Measurements from ENCODE around the gene GLRA3. TPM values are rescaled to one million over a fixed set of nuclear protein-coding genes. Genes with fewer than 3 reads are reported as not detected.

GLRA3 gene
- total and polyA plus RNA-seq, 10 of the 15 experiments (the other 5 are each of a cell fraction or from before 2014, with no cell fraction given) = not detected

DNA sequence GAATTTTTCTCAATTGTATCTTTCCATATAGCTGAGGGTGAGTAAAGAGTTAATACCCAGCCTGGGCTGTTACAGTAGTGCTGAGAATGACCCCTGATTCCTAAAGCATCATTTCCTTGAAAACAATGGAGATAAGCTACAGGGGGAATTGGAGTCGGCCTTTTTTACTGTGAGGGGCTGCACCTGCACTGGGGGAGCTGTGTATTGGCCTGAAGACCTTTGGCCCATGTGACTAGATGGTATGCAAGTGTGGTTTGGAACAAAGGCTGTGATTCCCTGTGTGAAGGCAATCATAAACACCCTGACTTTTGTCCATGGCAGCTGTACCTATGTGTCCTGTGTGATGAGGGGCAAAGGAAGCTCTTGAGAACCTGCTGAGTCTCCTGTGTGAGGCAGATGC is 182.7 kb downstream of the GLRA3 start (continued):
- TF ChIP-seq, protein P1, sequence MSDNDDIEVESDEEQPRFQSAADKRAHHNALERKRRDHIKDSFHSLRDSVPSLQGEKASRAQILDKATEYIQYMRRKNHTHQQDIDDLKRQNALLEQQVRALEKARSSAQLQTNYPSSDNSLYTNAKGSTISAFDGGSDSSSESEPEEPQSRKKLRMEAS (IDR thresholded peaks at IDR 0.05; ENCODE audit: low read depth, low read length) = no peak
- TF ChIP-seq KAT2A (conservative IDR thresholded peaks at IDR 0.05; ENCODE audit: control insufficient read depth, low read depth, low read length) = no peak
- no peak for TF ChIP-seq SMAD5 (IDR thresholded peaks at IDR 0.05; ENCODE audit: low read depth)
- TF ChIP-seq, protein P2, sequence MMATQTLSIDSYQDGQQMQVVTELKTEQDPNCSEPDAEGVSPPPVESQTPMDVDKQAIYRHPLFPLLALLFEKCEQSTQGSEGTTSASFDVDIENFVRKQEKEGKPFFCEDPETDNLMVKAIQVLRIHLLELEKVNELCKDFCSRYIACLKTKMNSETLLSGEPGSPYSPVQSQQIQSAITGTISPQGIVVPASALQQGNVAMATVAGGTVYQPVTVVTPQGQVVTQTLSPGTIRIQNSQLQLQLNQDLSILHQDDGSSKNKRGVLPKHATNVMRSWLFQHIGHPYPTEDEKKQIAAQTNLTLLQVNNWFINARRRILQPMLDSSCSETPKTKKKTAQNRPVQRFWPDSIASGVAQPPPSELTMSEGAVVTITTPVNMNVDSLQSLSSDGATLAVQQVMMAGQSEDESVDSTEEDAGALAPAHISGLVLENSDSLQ (IDR thresholded peaks at IDR 0.05) = no peak
- TF ChIP-seq NR2C1 (IDR thresholded peaks at IDR 0.05) = no peak
- TF ChIP-seq TARDBP (IDR thresholded peaks at IDR 0.05; ENCODE audit: borderline replicate concordance) = no peak
- TF ChIP-seq RUNX3 (IDR thresholded peaks at IDR 0.05; ENCODE audit: low read length) = no peak
- TF ChIP-seq RBBP5 (conservative IDR thresholded peaks at IDR 0.05) = no peak
- TF ChIP-seq CHD1 (IDR thresholded peaks at IDR 0.05; ENCODE audit: low read depth, low read length) = no peak

DNA sequence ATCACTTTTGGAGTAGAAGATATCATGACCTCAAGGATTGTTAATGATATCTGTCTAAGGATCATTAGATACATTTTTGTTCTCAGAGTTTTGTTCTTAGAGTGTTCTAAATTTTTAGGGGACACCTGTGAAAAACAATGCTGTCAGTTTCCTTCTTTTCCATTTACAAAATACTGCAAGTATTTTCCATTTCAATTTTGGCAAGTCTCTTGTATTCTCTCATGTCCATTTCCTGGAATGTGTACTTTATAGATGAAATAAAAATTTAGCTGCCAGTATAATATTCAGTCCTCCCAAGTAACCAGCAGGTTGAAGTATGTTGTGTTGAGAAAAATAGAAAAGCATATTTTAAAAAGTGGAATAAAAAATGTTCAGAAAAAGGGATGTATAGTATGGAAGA is 188.9 kb downstream of the GLRA3 start:
- RAD21 ChIA-PET (ENCODE audit: unreplicated experiment) = no interaction called here
- FAIRE-seq = no peak
- H2AFZ ChIP-seq (ENCODE audit: control insufficient read depth, low read depth, low read length) = no peak overlapping the region
- in situ Hi-C loops (cut with MboI) (no loop called here), intact Hi-C loops (cut with micrococcal nuclease; ENCODE audit: unreplicated experiment) (no loop called here)
- H3K79me2 ChIP-seq (ENCODE audit: control insufficient read depth, insufficient read depth, low read length) = no peaks in the 10 kb centered on the region
- no peak overlapping the region for H3K4me2 ChIP-seq (ENCODE audit: control insufficient read depth, insufficient read depth)
- no peak for ATAC-seq
- H3K4me3 ChIP-seq = no peak overlapping the region
- SMC1A ChIA-PET (ENCODE audit: uncharacterized antibody, unreplicated experiment) = interaction anchor here (1.2 kb wide), 1 partner anchor 8 kb away, joined by 3 read pairs; no protein-coding TSS in a partner anchor
- BruUV-seq (replicated peaks) = no TSS peak
- no peak for DNase-seq (ENCODE audit: low read depth, low spot score)
- H3K36me3 ChIP-seq (ENCODE audit: control insufficient read depth in 2 of 2, insufficient read depth in 2 of 2, low read length in 1 of 2) = no peaks in the 10 kb centered on the region
- H3K9ac ChIP-seq (ENCODE audit: control insufficient read depth, insufficient read depth, low read length) = no peak overlapping the region
- no peaks in the 10 kb centered on the region for H3K9me3 ChIP-seq (replicated peaks; ENCODE audit: control insufficient read depth, insufficient read depth, low read length)
- H4K20me1 ChIP-seq (ENCODE audit: control insufficient read depth, insufficient read depth) = no peaks in the 10 kb centered on the region
- H3K4me1 ChIP-seq (ENCODE audit: control insufficient read depth, insufficient read depth, low read length) = no peaks in the 10 kb centered on the region
- no peaks in the 10 kb centered on the region for H3K27me3 ChIP-seq (replicated peaks in 1 of 2; ENCODE audit: control insufficient read depth in 2 of 2, insufficient read depth in 2 of 2, low read length in 1 of 2)
- CTCF ChIA-PET = no interaction called here
- H3K27ac ChIP-seq (ENCODE audit: control insufficient read depth, insufficient read depth) = no peak overlapping the region
- POLR2A ChIA-PET = no interaction called here
- no peak for TF ChIP-seq CBX3 (IDR thresholded peaks at IDR 0.05; ENCODE audit: borderline replicate concordance, low read depth)
- TF ChIP-seq, protein P3, sequence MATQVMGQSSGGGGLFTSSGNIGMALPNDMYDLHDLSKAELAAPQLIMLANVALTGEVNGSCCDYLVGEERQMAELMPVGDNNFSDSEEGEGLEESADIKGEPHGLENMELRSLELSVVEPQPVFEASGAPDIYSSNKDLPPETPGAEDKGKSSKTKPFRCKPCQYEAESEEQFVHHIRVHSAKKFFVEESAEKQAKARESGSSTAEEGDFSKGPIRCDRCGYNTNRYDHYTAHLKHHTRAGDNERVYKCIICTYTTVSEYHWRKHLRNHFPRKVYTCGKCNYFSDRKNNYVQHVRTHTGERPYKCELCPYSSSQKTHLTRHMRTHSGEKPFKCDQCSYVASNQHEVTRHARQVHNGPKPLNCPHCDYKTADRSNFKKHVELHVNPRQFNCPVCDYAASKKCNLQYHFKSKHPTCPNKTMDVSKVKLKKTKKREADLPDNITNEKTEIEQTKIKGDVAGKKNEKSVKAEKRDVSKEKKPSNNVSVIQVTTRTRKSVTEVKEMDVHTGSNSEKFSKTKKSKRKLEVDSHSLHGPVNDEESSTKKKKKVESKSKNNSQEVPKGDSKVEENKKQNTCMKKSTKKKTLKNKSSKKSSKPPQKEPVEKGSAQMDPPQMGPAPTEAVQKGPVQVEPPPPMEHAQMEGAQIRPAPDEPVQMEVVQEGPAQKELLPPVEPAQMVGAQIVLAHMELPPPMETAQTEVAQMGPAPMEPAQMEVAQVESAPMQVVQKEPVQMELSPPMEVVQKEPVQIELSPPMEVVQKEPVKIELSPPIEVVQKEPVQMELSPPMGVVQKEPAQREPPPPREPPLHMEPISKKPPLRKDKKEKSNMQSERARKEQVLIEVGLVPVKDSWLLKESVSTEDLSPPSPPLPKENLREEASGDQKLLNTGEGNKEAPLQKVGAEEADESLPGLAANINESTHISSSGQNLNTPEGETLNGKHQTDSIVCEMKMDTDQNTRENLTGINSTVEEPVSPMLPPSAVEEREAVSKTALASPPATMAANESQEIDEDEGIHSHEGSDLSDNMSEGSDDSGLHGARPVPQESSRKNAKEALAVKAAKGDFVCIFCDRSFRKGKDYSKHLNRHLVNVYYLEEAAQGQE (IDR thresholded peaks at IDR 0.05; ENCODE audit: low read depth, low read length) = no peak
- no peak for TF ChIP-seq POLR2A (IDR thresholded peaks at IDR 0.05; ENCODE audit: low read depth, low read length)
- TF ChIP-seq, protein P4, sequence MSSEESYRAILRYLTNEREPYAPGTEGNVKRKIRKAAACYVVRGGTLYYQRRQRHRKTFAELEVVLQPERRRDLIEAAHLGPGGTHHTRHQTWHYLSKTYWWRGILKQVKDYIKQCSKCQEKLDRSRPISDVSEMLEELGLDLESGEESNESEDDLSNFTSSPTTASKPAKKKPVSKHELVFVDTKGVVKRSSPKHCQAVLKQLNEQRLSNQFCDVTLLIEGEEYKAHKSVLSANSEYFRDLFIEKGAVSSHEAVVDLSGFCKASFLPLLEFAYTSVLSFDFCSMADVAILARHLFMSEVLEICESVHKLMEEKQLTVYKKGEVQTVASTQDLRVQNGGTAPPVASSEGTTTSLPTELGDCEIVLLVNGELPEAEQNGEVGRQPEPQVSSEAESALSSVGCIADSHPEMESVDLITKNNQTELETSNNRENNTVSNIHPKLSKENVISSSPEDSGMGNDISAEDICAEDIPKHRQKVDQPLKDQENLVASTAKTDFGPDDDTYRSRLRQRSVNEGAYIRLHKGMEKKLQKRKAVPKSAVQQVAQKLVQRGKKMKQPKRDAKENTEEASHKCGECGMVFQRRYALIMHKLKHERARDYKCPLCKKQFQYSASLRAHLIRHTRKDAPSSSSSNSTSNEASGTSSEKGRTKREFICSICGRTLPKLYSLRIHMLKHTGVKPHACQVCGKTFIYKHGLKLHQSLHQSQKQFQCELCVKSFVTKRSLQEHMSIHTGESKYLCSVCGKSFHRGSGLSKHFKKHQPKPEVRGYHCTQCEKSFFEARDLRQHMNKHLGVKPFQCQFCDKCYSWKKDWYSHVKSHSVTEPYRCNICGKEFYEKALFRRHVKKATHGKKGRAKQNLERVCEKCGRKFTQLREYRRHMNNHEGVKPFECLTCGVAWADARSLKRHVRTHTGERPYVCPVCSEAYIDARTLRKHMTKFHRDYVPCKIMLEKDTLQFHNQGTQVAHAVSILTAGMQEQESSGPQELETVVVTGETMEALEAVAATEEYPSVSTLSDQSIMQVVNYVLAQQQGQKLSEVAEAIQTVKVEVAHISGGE (CRISPR knock-in tag; IDR thresholded peaks at IDR 0.05) = no peak
- no peak for TF ChIP-seq FOXM1 (IDR thresholded peaks at IDR 0.05; ENCODE audit: low read depth, low read length)
- TF ChIP-seq, protein P5, sequence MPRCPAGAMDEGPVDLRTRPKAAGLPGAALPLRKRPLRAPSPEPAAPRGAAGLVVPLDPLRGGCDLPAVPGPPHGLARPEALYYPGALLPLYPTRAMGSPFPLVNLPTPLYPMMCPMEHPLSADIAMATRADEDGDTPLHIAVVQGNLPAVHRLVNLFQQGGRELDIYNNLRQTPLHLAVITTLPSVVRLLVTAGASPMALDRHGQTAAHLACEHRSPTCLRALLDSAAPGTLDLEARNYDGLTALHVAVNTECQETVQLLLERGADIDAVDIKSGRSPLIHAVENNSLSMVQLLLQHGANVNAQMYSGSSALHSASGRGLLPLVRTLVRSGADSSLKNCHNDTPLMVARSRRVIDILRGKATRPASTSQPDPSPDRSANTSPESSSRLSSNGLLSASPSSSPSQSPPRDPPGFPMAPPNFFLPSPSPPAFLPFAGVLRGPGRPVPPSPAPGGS (IDR thresholded peaks at IDR 0.05; ENCODE audit: borderline replicate concordance, insufficient read depth, low read depth, low read length, poor library complexity, severe bottlenecking) = no peak
